ENCODE measurements around the gene GULP1.
"Not testable (repeated sequence)": the region's sequence is repeated elsewhere in the genome, so short reads cannot be mapped to it uniquely, and the experiment has no call there.

Gene GULP1

GRCh38 chr2:188291617-188292347 is at the start of gene GULP1:
GULP1 (plus strand) TSS chr2:188291874; CDS start chr2:188477703, 185,829 bp downstream.
- no peak for DNase-seq

DNA sequence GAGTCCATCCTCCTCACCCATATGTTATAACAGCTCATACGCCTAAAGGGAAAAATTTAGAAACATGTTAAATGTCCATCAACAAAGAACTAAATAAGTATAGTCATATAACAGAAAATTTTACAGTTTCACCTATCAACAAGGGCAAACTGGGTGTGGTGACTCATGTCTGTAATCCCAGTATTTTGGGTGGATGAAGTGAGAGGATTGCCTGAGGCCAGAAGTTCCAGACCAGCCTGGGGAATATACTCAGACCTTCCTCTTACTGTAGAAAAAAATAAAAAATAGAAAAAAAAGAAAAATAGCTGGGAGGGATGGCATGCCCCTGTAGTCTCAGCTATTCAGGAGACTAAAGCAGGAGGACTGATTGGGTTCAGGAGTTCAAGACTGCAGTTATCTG is 48.3 kb upstream of the GULP1 start:
- DNase-seq, result no peak

GRCh38 chr2:188244383-188244782 is 47.3 kb upstream of the GULP1 start:
- DNase-seq, result no peak

DNA sequence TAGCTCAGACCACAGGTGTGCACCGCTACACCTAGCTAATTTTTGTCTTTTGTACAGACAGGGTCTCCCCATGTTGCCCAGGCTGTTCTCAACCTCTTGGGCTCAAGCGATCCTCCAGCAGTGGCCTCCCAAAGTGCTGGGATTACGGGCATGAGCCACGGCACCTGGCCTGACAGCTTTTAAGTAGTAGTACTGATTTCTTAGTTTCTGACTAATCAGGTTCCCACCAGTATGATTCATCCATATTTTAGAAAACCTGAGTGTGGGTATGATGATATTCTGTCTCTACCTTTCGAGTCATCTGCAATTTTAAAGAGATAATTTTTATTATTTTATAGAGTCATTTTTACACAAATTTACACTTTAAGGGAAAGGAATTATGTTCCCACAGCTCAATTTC is 46.4 kb upstream of the GULP1 start:
- DNase-seq, result no peak

DNA sequence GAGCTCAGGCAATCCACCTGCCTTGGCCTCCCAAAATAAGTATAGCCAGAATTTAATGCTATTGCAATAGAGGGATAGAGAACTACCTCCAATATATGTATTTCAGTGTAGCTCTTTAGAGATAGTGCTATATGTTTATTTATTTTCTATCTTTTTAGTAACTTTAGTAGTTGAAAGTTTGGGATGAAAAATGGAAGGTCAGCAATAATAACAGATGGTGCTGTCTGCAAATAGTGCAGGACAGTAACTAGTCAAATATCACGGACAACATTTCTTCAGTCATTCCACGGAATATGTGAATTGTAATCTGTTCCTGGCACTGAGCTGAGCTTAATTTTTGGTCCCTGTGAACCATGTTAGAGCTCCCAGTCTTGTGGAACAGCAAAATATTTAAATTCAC is 43.2 kb upstream of the GULP1 start:
- DNase-seq, result no peak

DNA sequence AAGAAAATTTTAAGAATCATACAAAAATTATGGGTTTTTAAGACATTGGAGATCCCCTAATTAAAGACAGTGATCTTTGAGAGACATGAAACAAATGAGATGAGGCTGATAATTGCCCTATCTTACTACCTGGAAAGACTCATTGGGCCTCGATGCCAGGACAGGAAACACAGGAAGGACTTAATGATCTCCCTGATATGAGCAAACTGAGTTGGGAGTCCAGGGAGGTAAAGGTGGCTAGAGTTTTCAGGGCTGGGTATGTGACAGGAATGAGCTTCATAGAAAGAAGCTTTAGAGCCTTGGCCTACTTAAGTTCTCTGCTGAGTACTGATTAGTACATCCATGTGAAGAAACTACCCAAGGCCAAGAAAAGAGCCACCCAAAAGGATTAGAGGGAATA is 40.6 kb upstream of the GULP1 start:
- no peak for DNase-seq

DNA sequence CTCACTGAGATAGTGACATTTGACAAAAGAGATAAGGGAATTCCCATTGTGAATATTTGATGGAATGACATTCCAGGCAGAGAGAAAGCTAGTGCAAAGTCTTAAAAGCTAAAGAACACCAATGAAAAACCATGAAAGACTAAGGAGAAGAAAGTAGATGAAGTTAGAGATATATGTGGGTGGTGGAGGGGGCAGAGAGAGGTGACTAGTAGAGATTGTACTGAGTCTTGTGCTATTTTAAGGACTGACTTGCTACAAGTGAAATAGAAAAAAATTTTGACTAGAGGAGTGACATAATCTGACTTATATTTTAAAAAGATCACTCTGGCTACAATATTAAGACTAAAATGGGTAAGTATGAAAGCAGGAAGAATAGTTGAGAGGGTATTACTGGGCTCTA is 35.3 kb upstream of the GULP1 start:
- no peak for DNase-seq

DNA sequence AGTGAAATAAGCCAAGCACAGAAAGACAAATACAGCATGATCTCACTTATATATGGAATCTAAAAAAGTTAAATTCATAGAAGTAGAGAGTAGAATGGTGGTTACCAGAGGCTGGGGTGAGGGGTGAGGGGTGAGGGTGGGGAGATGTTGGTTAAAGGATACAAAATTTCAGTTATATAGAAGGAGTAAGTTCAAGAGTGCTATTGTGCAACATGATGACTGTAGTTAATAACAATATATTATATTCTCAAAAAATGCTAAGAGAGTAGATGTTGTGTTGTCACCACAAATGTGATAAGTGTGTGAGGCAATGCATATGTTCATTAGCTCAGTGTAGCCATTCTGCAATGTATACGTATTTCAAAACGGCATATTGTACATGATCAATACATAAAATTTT is 26.4 kb upstream of the GULP1 start:
- DNase-seq, result no peak

- no peak for DNase-seq
Observed at GRCh38 chr2:188267776-188268175, 23.9 kb upstream of the GULP1 start.

- DNase-seq, result no peak
Observed at GRCh38 chr2:188269004-188269403, 22.7 kb upstream of the GULP1 start.

DNA sequence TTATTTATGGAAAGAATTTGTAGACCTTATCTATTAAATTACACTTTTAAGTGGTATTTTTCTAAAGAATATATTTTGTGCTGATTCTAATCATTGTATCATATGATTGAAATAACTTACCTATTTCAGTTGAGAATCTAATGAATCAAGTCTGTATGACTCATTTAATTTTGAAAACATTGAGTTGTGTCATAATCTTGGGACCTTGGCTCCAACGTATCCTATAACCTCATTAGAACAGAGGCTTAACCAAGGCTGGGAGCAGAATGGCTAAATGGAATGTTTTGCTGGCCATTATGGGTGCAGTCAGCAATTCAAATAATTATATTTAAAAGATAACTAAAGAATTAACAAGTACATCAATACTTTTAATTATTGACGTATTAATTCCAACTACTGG is 19.6 kb upstream of the GULP1 start:
- DNase-seq, result no peak

GRCh38 chr2:188274274-188274673 is 17.4 kb upstream of the GULP1 start:
- DNase-seq, result no peak

DNA sequence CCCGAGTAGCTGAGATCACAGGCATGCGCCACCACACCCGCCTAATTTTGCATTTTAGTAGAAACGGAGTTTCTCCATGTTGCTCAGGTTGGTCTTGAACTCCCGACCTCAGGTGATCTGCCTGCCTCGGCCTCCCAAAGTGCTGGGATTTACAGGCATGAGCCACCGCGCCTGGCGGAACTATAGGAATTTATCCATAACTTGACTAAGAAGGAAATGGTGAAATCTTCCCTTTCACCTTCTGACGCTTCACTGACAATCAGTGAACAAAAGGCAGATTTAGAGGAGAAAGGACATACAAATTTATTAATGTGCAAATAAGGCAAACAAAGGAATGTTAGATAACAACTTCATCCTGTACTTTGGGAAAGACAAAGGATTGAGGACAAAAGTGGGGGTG is 15.4 kb upstream of the GULP1 start:
- DNase-seq, result no peak

DNA sequence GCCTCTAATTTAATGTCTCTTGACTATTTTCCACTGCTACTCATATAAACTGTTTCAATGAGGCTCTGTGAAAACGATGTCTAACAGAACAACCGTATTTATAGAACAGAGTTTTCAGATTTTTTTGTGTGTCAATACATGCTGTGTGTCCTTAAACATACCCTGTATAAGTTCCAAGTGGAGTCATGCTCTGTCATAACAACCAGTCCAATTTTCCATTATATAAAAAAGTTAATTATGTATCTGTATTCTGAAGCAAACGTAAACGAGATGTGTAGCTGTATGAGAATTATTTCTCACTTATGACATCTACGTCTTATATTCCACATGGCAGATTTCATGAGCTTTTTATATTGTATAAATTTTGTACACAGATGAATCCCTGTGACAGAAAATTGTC is 13.9 kb upstream of the GULP1 start:
- DNase-seq, result no peak

DNA sequence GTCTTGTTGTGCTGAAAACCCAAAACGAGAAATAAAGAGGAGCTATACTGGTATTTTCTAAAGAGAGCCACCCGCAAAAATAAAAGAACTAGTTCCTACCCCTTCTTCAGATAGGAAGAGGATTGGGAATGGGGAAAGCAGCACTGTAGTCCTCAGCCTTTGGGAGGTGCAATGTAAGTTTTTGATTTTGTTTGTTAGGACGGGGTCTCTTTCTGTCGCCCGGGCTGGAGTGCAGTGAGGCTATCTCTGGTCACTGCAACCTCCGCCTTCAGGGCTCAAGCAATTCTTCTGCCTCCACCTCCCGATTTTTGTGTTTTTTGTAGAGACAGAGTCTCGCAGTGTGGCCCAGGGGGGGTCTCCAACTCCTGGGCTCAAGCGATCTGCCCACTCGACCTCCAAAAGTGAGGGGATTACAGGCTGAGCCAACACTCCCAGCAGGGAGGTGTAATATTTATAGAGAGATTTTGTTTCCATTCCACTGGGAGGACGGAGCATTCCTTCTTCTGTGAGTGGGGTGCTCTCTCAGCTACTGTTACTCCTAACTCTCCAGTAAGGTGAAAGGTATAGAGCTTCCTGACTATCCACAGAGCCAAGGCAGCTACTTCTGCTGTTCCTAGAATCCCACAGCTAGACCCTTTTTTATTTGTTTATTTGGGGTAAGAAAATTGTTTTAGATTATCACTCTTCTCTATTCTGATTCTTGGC is 13.1 kb upstream of the GULP1 start:
- DNase-seq, result no peak

DNA sequence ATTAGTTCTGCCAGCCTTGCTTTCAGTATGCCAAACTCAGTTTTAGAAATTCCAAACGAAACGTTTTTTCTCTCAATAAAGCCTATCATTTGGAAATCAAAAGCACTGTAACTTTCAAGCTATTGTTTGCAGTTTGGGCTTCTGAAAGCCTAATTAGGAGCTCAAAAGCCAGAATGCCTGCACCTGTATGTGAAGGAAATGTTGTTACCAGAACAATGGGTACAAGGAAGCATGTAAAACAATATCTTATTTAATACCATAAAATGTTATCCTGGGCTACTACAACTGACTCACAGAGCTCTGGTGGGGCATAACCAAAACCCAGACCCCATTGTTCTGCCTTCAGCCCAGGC is 12.6 kb upstream of the GULP1 start:
- DNase-seq, result no peak

GRCh38 chr2:188280811-188281222 is 10.9 kb upstream of the GULP1 start:
- no peak for DNase-seq

DNA sequence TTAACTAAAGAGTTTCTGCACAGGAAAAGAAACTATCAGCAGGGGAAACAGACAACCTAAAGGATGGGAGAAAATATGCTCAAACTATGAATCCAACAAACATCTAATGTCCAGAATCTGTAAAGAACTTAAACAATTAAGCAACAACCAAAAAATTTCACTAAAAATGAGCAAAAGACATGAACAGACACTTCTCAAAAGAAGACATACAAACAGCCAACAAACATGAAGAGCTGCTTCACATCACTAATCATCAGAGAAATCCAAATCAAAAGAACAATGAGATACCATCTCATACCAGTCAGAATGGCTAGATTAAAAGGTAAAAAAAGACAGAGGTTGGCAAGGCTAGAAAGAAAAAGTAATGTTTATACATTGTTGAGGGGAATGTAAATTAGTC is 8.8 kb upstream of the GULP1 start:
- DNase-seq, result no peak

- DNase-seq, result not testable (repeated sequence)
Observed at GRCh38 chr2:188284251-188284650, 7.4 kb upstream of the GULP1 start.

DNA sequence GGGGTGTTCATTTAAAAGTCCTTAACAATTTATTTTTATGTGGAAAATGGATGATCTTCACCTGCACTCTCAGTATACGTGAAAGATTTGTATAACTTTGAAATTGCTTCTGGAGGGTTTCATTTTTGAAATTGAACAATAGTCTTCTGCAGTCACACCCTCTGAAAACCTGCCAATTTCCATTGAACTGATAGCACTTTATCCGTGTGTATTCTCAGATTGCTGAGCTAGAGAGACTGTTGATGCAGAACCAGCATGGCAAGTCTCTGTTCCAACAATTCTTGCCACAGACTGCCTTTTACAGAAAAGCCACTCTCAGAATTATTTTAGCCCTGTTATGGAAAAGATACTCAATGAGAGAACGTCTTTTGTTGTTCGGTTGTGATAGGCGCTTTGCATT is 6.6 kb upstream of the GULP1 start:
- no peak for DNase-seq

GRCh38 chr2:188285774-188286173 is 5.9 kb upstream of the GULP1 start:
- DNase-seq, result no peak

DNA sequence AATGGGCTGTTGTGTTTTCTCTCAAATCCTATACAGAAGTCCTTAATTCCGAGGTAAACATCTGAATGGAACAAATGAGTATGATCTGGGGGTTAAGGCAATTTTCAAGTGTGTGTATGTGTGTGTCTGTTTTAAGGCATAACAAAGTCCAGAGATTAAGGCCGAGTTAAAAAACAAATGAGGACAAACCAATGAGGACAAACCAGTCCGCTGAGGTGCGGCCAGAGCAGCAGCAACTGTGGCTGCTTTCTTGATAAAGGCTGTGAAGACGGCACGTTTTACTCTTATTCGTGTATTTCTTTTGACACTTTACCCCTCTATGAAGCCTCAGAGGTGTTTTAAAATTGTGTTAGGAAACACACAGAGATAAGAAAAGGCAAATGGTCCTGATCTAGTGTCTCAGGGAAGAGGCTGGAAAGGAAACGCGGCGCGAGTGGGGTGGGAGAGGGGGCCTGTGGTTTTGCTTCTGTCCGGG is 495 bp upstream of the GULP1 start:
- DNase-seq, result no peak

- no peak for DNase-seq
Observed at GRCh38 chr2:188292348-188293239, 920 bp downstream of the GULP1 start.

All from NCI-H1417 treated with DMSO at 0.1 percent for 48 hours (cell line).